Keratinocyte (primary cell): ENCODE data around the gene STEAP1B. TPM values are rescaled to one million over a fixed set of nuclear protein-coding genes. Genes with fewer than 3 reads are reported as not detected.

Experiments
- DNase-seq: peaks from one replicate; pipeline ENCODE4 v3.0.0-alpha.2; 2011; ENCODE audit warnings: low read depth, missing footprints, low spot score
- FAIRE-seq: peaks from 2 replicates; lab custom pipeline; 2011; peaks lifted over from hg19 to GRCh38; lab: Jason Lieb, UNC
- H2AFZ ChIP-seq: 2 replicates; pipeline ENCODE4 v1.6.0; 2012; ENCODE audit warnings: low read length, control low read depth, inconsistent platforms; ENCODE audit not compliant: control insufficient read depth
- H3K27ac ChIP-seq: 2 replicates; pipeline ENCODE4 v1.5.1; 2011; ENCODE audit warnings: low read length; ENCODE audit not compliant: control insufficient read depth, insufficient read depth
- H3K27me3 ChIP-seq: 3 replicates; pipeline ENCODE4 v1.6.0; 2011; ENCODE audit warnings: low read length; ENCODE audit not compliant: control insufficient read depth, insufficient read depth; ENCODE audit errors: extremely low read depth
- H3K36me3 ChIP-seq, 2 experiments: 2 replicates in 1 of 2; 3 replicates in 1 of 2; pipeline ENCODE4 v1.5.1; 2011; ENCODE audit warnings: low read length in 2 of 2, mild to moderate bottlenecking in 1 of 2; ENCODE audit not compliant: control insufficient read depth in 2 of 2, insufficient read depth in 2 of 2; ENCODE audit errors: extremely low read depth in 1 of 2
- H3K4me1 ChIP-seq: 3 replicates; pipeline ENCODE4 v1.5.1; 2011; ENCODE audit warnings: low read length; ENCODE audit not compliant: control insufficient read depth, insufficient read depth; ENCODE audit errors: extremely low read depth
- H3K4me2 ChIP-seq: 3 replicates; pipeline ENCODE4 v1.6.0; 2011; ENCODE audit warnings: low read depth, low read length; ENCODE audit not compliant: control insufficient read depth, insufficient read depth; ENCODE audit errors: extremely low read depth
- H3K4me3 ChIP-seq, 3 experiments: fragments of 200-600 bp in 1 of 3; sonication (generic) in 1 of 3; 2 replicates in 2 of 3; 3 replicates in 1 of 3; pipeline ENCODE4 v1.5.1; 2011 to 2016; ENCODE audit warnings: low read length in 3 of 3, mild to moderate bottlenecking in 3 of 3, control low read depth in 2 of 3, inconsistent platforms in 1 of 3, low read depth in 1 of 3, mixed read lengths in 1 of 3, mixed run types in 1 of 3, moderate library complexity in 1 of 3; ENCODE audit not compliant: control insufficient read depth in 2 of 3, insufficient read depth in 2 of 3; ENCODE audit errors: extremely low read depth in 1 of 3
- H3K79me2 ChIP-seq: 2 replicates; pipeline ENCODE4 v1.6.0; 2012; ENCODE audit warnings: low read length; ENCODE audit not compliant: control insufficient read depth, insufficient read depth
- H3K9ac ChIP-seq: 3 replicates; pipeline ENCODE4 v1.6.0; 2011; ENCODE audit warnings: low read length; ENCODE audit not compliant: control insufficient read depth, insufficient read depth; ENCODE audit errors: extremely low read depth
- H3K9me1 ChIP-seq: 3 replicates; pipeline ENCODE4 v1.6.0; 2011; ENCODE audit warnings: low read length; ENCODE audit not compliant: control insufficient read depth, insufficient read depth; ENCODE audit errors: extremely low read depth
- H3K9me3 ChIP-seq: 2 replicates; pipeline ENCODE4 v1.5.1; 2012; ENCODE audit warnings: low read depth, low read length; ENCODE audit not compliant: control insufficient read depth
- H4K20me1 ChIP-seq: 3 replicates; pipeline ENCODE4 v1.6.0; 2011; ENCODE audit warnings: low read length; ENCODE audit not compliant: control insufficient read depth, insufficient read depth; ENCODE audit errors: extremely low read depth
- EZH2 ChIP-seq: IDR thresholded peaks from one replicate; pipeline ENCODE4 v1.6.1; 2012; ENCODE audit warnings: inconsistent platforms, mild to moderate bottlenecking, low read length, moderate library complexity
- dilution Hi-C: fragments of 300-500 bp; cut with MboI; formaldehyde crosslinking; loops from one replicate; pipeline ENCODE4 v1.7.0; 2020; ENCODE audit warnings: low sequenced_read_pairs; ENCODE audit not compliant: extremely low pct_ligation_motif_present
- polyA plus RNA-seq, 5 experiments: library from polyadenylated mRNA; depleted of rRNA in 3 of 5; stranded (reverse) in 3 of 5; stranded (forward) in 1 of 5; unstranded in 1 of 5; fragments of >200 nt; gene quantifications; 1 replicate in 1 of 5; 2 replicates in 3 of 5; 3 replicates in 1 of 5; pipeline versions ENCODE4 v1.2.1 to v1.2.3, GENCODE V29; 2011 to 2012; ENCODE audit warnings: missing spikeins in 2 of 5, low read depth in 1 of 5, low replicate concordance in 1 of 5
- TF ChIP-seq, protein P1 (sequence below), 3 experiments: IDR thresholded peaks in 1 of 3; conservative IDR thresholded peaks in 1 of 3; optimal IDR thresholded peaks in 1 of 3; 2 replicates in 2 of 3; 3 replicates in 1 of 3; pipeline versions ENCODE3 to v1.5.1; 2011; ENCODE audit warnings: low read length in 3 of 3, mild to moderate bottlenecking in 3 of 3, moderate library complexity in 2 of 3, control low read depth in 1 of 3, inconsistent platforms in 1 of 3; ENCODE audit not compliant: insufficient read depth in 2 of 3; ENCODE audit errors: extremely low read depth in 1 of 3

Gene STEAP1B
- polyA plus RNA-seq, 1 donor (not counting 4 experiments of a cell fraction or from before 2014, with no cell fraction given) = 18.9 TPM

DNA sequence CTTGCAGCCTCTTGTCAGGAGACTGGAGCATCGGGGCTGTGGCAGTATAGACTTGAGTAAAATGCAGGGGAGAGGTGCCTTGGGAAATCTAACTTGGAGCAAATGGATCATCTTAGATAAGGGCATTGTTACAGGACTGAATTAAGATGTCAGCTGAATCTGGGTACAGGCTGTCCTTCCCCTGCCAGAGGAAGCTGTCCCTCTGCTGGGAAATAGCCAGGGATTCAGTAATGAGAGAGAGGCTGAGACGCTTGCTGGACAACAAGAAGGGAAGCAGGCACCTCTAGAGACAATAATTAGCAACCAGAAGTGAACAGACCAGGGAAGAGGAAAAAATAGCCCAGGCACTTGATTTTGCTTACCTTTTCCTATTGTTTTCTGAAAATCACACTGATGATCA lies 122.3 kb downstream of the STEAP1B start:
- no peak for FAIRE-seq
- dilution Hi-C loops = no loop called here
- H3K27ac ChIP-seq = no peak overlapping the region

DNA sequence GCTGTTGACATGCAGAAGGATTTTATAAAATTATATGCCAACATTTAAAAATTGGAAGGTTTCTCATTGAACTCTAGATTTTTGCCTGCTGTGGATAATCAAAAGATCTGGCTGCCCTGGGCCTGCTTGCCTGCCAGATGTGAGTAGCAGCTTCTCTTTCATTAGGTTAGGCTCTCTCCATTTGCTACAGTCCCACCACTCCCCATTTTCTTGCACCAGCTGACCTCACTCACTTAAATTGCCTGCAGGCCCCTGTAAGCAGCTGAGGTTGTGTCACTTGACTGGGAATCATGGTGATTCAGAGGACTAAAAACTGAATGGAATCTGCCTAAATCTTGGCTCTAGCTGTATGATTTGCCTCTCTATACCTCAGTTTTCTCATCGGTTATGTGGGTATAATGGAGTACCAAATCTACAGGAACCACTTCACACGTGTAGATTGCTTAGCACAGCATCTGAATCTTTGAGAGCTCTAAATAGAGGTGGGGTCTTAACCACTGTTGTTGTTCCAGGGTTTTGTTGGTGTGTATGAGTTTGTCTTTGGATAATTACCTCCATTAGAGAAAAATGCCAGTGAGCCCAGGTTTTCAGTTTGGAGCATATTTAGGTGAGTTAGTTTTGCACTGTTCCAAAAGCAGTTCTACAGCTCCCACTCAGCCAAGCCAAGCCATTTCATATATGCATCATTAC lies 124.5 kb downstream of the STEAP1B start:
- Histone ChIP-seq H3K9me3 (no peaks in the 10 kb centered on the region), H4K20me1 (no peaks in the 10 kb centered on the region), H3K9ac (no peak overlapping the region), H3K9me1 (no peaks in the 10 kb centered on the region), H3K4me3 (no peak overlapping the region), H3K36me3 (no peaks in the 10 kb centered on the region), H3K4me1 (peaks cover 4% of the 10 kb centered on the region), H3K27ac (no peak overlapping the region), H3K27me3 (no peaks in the 10 kb centered on the region), H3K79me2 (no peaks in the 10 kb centered on the region), H2AFZ (no peak overlapping the region), H3K4me2 (no peak overlapping the region)
- FAIRE-seq = peak; percentile 53
- TF ChIP-seq EZH2 = no peak
- TF ChIP-seq, protein P1, sequence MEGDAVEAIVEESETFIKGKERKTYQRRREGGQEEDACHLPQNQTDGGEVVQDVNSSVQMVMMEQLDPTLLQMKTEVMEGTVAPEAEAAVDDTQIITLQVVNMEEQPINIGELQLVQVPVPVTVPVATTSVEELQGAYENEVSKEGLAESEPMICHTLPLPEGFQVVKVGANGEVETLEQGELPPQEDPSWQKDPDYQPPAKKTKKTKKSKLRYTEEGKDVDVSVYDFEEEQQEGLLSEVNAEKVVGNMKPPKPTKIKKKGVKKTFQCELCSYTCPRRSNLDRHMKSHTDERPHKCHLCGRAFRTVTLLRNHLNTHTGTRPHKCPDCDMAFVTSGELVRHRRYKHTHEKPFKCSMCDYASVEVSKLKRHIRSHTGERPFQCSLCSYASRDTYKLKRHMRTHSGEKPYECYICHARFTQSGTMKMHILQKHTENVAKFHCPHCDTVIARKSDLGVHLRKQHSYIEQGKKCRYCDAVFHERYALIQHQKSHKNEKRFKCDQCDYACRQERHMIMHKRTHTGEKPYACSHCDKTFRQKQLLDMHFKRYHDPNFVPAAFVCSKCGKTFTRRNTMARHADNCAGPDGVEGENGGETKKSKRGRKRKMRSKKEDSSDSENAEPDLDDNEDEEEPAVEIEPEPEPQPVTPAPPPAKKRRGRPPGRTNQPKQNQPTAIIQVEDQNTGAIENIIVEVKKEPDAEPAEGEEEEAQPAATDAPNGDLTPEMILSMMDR (optimal IDR thresholded peaks at IDR 0.05 in 1 of 3, IDR thresholded peaks at IDR 0.05 in 1 of 3, conservative IDR thresholded peaks at IDR 0.05 in 1 of 3; ENCODE audit: extremely low read depth in 1 of 3, insufficient read depth in 2 of 3, low read length in 3 of 3) = no peak
- DNase-seq = no peak
- dilution Hi-C loops = no loop called here

More for the DNA sequence above, 122.3 kb downstream of the STEAP1B start:
- Histone ChIP-seq H2AFZ (no peak overlapping the region), H3K9me1 (no peaks in the 10 kb centered on the region), H3K9ac (no peak overlapping the region), H3K27me3 (no peaks in the 10 kb centered on the region), H3K4me2 (no peak overlapping the region), H3K9me3 (no peaks in the 10 kb centered on the region), H4K20me1 (no peaks in the 10 kb centered on the region), H3K4me3 (no peak overlapping the region), H3K79me2 (no peaks in the 10 kb centered on the region), H3K4me1 (peaks cover 4% of the 10 kb centered on the region), H3K36me3 (no peaks in the 10 kb centered on the region)
- no peak for DNase-seq
- TF ChIP-seq, protein P1 (optimal IDR thresholded peaks at IDR 0.05 in 1 of 3, IDR thresholded peaks at IDR 0.05 in 1 of 3, conservative IDR thresholded peaks at IDR 0.05 in 1 of 3; ENCODE audit: extremely low read depth in 1 of 3, insufficient read depth in 2 of 3, low read length in 3 of 3) = no peak
- TF ChIP-seq EZH2 = no peak
